ENCODE data around the gene CMYA5.
"Not testable (repeated sequence)": the region's sequence is repeated elsewhere in the genome, so short reads cannot be mapped to it uniquely, and the experiment has no call there.

Gene CMYA5

GRCh38 chr5:79689541-79690466, at the start of gene CMYA5:
Gene CMYA5 (plus strand): TSS chr5:79689836. CDS start chr5:79689908, 72 bp downstream.
- DNase-seq (ENCODE audit: low spot score), result no peak

- DNase-seq (ENCODE audit: low spot score), result no peak
Observed at GRCh38 chr5:79640571-79641055, 49.0 kb upstream of the CMYA5 start.

GRCh38 chr5:79641414-79641813, 48.2 kb upstream of the CMYA5 start:
- no peak for DNase-seq (ENCODE audit: low spot score)

- no peak for DNase-seq (ENCODE audit: low spot score)
Observed at GRCh38 chr5:79642210-79642609, 47.4 kb upstream of the CMYA5 start.

DNA sequence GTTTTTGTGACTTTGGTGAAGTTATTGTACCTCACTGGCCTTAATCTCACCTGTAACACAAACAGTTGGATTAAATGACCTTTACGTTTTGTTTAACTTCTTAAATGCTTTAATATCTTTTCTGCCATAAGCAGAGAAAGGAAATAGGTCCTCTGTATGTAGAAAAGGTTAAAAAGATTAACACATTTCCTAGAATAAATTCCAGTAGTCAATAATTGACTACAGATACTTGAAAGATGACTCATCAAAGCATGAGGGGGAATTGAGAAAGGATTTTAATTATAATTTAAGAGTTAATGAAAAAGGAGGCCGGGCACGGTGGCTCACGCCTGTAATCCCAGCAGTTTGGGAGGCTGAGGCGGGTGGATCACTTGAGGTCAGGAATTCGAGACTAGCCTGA, 35.8 kb upstream of the CMYA5 start:
- no peak for DNase-seq (ENCODE audit: low spot score)

DNA sequence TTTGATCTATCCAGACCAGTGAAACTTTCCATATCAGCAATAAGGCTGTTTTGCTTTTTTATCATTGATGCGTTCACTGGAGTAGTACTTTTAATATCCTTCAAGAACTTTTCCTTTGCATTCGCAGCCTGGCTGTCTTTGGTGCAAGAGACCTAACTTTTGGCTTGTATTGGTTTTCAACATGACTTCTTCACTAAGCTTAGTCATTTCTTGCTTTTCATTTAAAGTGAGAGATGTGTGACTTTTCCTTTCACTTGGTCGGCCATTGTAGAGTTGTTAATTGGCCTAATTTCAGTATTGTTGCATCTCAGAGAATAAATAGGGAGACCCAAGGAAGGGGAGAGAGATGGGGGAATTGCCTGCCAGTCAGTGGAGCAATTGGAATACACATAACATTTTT, 26.4 kb upstream of the CMYA5 start:
- DNase-seq (ENCODE audit: low spot score), result no peak

- DNase-seq (ENCODE audit: low spot score), result no peak
Observed at GRCh38 chr5:79666758-79667157, 22.9 kb upstream of the CMYA5 start.

DNA sequence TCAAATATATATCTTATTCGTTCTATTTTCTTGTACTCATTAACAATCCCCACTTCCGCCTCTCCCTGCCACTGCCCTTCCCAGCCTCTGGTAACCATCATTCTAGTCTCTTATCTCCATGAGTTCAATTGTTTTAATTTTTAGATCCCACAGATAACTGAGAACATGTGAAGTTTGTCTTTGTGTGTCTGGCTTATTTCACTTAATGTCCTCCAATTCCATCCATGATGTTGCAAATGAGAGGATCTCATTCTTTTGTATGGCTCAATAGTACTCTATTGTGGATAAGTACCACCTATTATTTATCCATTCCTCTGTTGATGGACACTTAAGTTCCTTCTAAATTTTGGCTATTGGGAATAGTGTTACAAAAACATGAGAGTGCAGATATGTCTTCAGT, 17.2 kb upstream of the CMYA5 start:
- DNase-seq (ENCODE audit: low spot score), result no peak

DNA sequence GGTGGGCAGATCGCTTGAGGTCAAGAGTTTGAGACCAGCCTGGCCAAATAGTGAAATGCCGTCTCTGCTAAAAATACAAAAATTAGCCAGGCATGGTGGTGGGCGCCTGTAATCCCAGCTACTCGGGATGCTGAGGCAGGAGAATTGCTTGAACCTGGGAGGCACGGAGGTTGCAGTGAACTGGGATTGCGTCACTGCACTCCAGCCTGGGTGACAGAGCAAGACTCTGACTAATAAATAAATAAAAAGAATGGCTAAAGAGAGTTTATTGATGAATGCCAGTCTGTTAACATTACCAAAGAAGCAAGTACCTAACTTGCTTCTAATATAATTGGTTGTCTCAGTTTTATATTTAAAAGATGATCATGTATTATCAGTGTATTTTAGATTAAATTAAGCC, 13.3 kb upstream of the CMYA5 start:
- DNase-seq (ENCODE audit: low spot score), result not testable (repeated sequence)

DNA sequence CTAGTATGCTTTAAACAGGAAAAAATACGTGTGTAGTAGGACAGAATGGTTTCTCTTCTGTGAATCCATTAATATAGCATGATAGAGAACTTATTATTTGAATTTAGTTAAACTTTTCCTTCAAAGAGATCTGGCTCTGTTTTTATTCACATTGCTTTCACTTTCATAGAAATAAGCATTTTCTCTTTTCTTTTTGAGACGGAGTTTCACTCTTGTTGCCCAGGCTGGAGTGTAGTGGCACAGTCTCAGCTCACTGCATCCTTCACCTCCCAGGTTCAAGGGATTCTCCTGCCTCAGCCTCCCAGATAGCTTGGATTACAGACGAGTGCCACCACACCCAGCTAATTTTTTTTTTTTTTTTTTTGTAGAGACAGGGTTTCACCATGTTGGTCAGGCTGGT, 7.5 kb upstream of the CMYA5 start:
- not testable (repeated sequence) for DNase-seq (ENCODE audit: low spot score)

DNA sequence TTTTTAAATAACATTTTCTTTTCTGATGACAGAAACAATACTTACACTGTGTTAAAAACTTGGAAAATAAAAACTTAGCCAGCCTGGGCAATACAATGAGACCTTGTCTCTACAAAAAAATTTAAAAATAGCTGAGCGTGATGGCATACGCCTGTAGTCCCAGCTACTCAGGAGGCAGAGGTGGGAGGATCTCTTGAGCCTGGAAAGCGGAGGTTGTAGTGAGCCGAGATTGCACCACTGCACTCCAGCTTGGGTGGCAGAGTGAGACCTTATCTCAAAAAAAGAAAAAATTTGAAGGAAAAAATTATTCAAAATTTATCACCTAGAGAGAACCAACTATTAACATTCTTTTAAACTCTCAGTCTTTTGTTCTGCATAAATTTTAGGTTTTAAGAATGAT, 4.9 kb upstream of the CMYA5 start:
- DNase-seq (ENCODE audit: low spot score), result no peak

GRCh38 chr5:79685627-79686026, 4.0 kb upstream of the CMYA5 start:
- DNase-seq (ENCODE audit: low spot score), result no peak

DNA sequence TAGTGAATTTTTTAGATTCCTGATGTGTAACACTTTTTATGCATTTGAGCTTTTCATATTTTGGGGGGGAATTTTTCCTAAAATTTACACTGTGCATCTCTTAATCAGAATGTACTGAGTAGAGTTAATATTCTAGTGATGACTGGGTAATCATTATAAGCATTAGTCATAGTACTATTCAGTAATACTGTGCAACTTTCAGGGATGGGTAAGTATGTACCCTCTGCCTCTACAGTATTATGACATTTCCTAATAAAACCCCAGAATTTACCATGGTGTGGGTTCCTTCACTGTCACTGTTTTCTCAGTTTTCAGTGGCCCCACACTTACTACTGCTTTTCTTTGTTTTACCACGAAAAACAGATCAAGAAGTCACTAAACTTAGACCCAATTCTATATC, 2.8 kb upstream of the CMYA5 start:
- DNase-seq (ENCODE audit: low spot score), result no peak

- no peak for DNase-seq (ENCODE audit: low spot score)
Observed at GRCh38 chr5:79687889-79688288, 1.7 kb upstream of the CMYA5 start.

DNA sequence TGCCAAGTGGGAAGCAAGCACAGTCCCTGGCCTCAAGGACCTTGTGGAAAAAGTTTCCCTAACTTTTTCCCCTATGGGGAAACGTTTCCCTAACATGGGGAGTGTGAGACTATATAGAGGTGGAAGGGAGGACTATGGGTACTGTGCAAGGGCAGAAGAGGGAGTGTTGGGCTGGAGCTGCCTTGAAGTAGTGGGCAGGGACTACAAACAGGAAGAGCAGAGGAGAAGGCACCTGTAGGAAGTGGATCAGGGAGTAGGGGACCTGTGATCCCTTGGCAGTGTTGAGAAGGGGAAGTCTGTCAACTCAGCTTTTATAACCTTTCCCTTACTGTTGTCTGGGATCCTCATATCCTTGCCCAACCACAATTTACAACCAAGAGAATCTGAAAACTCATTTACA, 1.4 kb downstream of the CMYA5 start:
- no peak for DNase-seq (ENCODE audit: low spot score)

GRCh38 chr5:79692596-79692995, 3.0 kb downstream of the CMYA5 start:
- DNase-seq (ENCODE audit: low spot score), result no peak

DNA sequence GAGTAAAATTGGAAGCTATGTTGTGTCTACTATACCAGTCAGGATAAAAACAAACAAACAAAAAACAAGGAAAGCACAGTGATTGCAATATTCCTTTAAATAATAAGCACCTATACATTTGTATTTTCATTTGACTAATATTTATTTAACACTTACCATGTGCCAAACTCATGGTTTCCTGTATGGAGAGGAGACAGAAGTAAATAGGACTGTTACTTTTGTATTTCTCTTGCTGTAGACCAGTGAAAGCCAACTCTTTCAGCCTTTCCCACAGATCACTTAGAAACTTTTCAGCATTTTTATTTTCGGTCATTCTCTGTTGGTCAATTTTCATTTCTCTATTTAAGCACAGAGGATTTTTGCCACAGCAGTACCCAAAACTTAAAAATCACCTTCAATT, 4.5 kb downstream of the CMYA5 start:
- DNase-seq (ENCODE audit: low spot score), result no peak

DNA sequence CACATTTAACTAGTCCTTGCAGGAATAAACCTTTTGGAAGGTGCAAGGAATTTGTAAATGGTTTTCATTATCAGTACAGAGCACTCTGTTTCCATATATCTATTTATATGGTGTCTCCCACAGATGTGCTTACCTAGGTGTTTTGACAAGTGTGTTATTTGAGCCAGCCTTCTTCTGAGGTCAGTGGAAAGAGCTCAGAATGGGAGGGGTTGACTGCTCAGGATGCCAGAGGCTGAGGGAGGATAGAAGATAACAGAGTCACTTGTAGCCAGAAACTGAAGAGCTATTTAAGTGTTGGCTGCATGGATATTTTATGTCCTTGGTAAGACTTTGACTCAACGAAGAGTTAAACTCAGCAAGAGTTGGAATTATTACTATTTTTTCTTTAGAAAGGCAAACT, 5.0 kb downstream of the CMYA5 start:
- DNase-seq (ENCODE audit: low spot score), result no peak

DNA sequence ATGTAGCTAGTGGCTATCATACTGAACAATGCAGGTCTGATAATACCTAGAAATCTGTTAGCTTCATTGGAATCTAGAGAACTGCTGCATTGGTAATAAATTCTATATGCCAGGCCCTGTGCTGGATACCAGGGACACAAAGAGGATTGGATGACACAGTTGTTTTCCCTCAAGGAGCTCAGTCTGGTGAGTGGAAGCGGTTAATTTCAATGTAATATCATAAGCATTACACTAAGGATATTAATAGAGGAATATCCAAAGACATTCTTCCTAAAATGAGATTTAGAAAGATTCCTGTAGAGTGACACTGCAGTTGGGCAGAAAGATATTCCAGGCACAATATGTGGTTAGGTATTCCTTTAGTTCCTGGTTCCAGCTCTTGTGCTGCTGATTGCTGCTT, 5.9 kb downstream of the CMYA5 start:
- DNase-seq (ENCODE audit: low spot score), result no peak

DNA sequence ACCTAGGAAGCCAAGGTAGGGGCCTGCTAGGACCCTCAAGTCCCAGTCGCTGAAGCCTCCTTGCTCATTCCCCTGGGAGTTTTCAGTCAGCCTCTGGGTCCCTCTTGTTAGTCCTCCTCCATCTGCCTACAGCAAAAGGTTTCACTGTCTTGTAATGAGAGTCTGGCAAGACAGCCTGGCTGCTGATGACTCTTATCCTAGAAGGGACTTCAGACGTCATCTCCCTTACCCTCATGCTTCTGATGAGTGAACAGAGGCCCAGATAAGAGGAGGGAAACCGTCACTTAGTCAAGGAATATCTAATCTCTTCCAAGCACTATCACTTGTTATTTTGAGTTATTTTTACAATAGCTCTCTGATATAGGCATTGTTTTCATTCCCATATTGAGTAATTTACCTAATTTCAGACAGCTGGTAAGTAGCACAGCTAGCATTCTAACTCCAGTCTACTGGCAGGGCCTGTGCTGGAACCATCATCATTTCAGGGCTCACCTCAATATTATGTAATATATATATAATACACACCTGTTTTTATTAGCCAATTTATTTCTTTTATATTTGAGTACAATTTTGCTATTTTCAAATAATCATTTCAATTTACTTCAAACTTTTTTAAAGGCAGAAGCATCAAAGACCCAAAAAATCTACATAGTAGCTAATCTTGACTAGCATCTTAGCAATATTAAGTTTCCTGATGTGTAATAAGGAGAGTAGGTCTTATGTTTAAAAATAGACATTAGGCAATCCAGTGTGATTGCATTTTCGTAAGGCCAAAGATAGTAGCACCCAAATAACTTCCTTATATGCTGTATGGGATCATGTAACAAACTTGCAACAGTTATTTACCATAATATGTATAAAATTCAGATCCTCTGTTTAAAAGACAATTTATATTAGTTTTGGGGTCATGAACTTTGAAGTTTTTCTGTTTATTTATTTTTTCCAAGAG, 7.9 kb downstream of the CMYA5 start:
- no peak for DNase-seq (ENCODE audit: low spot score)

DNA sequence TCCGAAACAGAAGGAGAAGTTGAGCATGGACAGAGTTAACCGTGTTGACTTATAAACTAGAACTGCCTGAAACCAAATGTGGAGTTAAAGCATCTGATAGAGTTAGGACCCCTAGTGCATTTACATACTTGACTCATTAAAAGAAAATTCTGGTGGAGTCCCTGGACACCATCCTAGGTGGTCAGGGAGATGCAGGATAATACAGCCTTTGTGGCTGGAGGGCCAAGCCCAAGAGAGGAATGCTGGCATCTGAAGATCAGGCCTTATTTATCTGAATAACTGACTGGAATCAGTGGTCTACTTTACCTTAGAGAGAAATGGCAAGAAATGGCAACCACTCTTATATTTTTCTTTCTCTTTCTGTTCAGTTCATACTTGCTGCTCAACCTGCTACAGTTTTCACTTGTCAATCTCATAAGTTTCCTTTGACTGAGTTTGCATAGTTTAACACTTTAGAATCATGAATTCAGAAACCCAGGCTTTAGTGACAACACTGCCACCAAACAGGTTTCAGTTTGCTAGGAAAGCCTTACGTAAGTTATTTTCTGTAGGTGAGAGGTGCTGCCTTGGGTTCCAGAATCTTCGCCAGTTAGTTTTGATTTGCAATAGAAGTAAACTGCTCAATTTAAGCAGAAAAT, 10.2 kb downstream of the CMYA5 start:
- peak; percentile 48 for DNase-seq (ENCODE audit: low spot score)

Measured in LoVo (cell line).